ENCODE results near the gene FXN. TPM values are rescaled to one million over a fixed set of nuclear protein-coding genes. Genes with fewer than 3 reads are reported as not detected.
"Not testable (repeated sequence)": the region's sequence is repeated elsewhere in the genome, so short reads cannot be mapped to it uniquely, and the experiment has no call there.

FXN gene
- polyA plus RNA-seq, 1 of the 3 experiments (the other 2 are of a cell fraction), result 15.7 TPM

- no peak overlapping the region for H3K9ac ChIP-seq
- no peaks in the 10 kb centered on the region for H3K4me1 ChIP-seq (ENCODE audit: control insufficient read depth in 1 of 2, insufficient read depth in 2 of 2, low read depth in 1 of 2, low read length in 1 of 2)
- no peak overlapping the region for H3K27ac ChIP-seq (ENCODE audit: low read depth in 2 of 2, low read length in 1 of 2)
- ChIA-PET CTCF (interaction anchor here (0.7 to 1.0 kb wide), 2 partner anchors 24 to 85 kb away, joined by 3 read pairs; no protein-coding TSS in a partner anchor), POLR2A (no interaction called here)
- no peak for DNase-seq
- H3K27me3 ChIP-seq (ENCODE audit: insufficient read depth), result no peaks in the 10 kb centered on the region
- no peaks in the 10 kb centered on the region for H3K9me3 ChIP-seq
- TF ChIP-seq TEAD4 (IDR thresholded peaks at IDR 0.05; ENCODE audit: borderline replicate concordance, insufficient read depth), result no peak
- WGBS (ENCODE audit: low lambda C conversion rate), result 90% methylated on average over 3 of the region's 3 CpGs
- H3K4me3 ChIP-seq (ENCODE audit: low read depth in 2 of 2, low read length in 1 of 2), result no peak overlapping the region
- H2AFZ ChIP-seq (ENCODE audit: low read depth), result no peak overlapping the region
- no peaks in the 10 kb centered on the region for H3K9me2 ChIP-seq
- H3K4me2 ChIP-seq, result no peak overlapping the region
- H4K20me1 ChIP-seq (ENCODE audit: insufficient read depth), result no peaks in the 10 kb centered on the region
- H3K79me2 ChIP-seq (ENCODE audit: insufficient read depth), result no peaks in the 10 kb centered on the region
- H3K36me3 ChIP-seq (replicated peaks in 1 of 2; ENCODE audit: control insufficient read depth in 1 of 2, insufficient read depth in 2 of 2, low read length in 1 of 2), result no peaks in the 10 kb centered on the region
- H3F3A ChIP-seq (replicated peaks; ENCODE audit: insufficient read depth), result peaks cover 3% of the 10 kb centered on the region
Observed at GRCh38 chr9:69107771-69108170, 72.2 kb downstream of the FXN start.

DNA sequence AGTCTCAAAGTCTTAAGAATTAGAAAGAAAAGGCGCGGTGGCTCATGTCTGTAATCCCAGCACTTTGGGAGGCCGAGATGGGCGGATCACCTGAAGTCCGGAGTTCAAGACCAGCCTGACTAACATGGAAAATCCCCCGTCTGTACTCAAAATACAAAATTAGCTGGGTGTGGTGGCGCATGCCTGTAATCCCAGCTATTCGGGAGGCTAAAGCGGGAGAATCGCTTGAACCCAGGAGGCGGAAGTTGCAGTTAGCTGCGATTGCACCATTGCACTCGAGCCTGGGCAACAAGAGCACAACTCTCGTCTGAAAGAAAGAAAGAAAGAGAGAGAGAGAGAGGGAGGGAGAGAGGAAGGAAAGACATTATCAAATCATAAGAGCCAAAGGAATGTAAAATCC, 73.2 kb downstream of the FXN start:
- H3K4me3 ChIP-seq (ENCODE audit: low read depth in 2 of 2, low read length in 1 of 2); H3K79me2 ChIP-seq (ENCODE audit: insufficient read depth); H3K27me3 ChIP-seq (ENCODE audit: insufficient read depth); H3K4me2 ChIP-seq; H3K9me3 ChIP-seq; CTCF ChIA-PET; H3K9me2 ChIP-seq; POLR2A ChIA-PET; H3K36me3 ChIP-seq (replicated peaks in 1 of 2; ENCODE audit: control insufficient read depth in 1 of 2, insufficient read depth in 2 of 2, low read length in 1 of 2); H3K9ac ChIP-seq; H3K27ac ChIP-seq (ENCODE audit: low read depth in 2 of 2, low read length in 1 of 2); H4K20me1 ChIP-seq (ENCODE audit: insufficient read depth); DNase-seq; H3F3A ChIP-seq (replicated peaks; ENCODE audit: insufficient read depth); H3K4me1 ChIP-seq (ENCODE audit: control insufficient read depth in 1 of 2, insufficient read depth in 2 of 2, low read depth in 1 of 2, low read length in 1 of 2); H2AFZ ChIP-seq (ENCODE audit: low read depth): not testable (repeated sequence)
- WGBS (ENCODE audit: low lambda C conversion rate), result 93% methylated on average over 14 of the region's 14 CpGs

- ChIA-PET CTCF (no interaction called here), POLR2A (no interaction called here)
- no peak overlapping the region for H3K4me2 ChIP-seq
- H3K9me2 ChIP-seq, result no peaks in the 10 kb centered on the region
- H3K9me3 ChIP-seq, result no peaks in the 10 kb centered on the region
- no peaks in the 10 kb centered on the region for H3K36me3 ChIP-seq (replicated peaks in 1 of 2; ENCODE audit: control insufficient read depth in 1 of 2, insufficient read depth in 2 of 2, low read length in 1 of 2)
- whole genome bisulfite sequencing (ENCODE audit: low lambda C conversion rate), result 74% methylated on average over 4 of the region's 4 CpGs
- no peak overlapping the region for H2AFZ ChIP-seq (ENCODE audit: low read depth)
- TF ChIP-seq RCOR1 (IDR thresholded peaks at IDR 0.05; ENCODE audit: low read length) (no peak), ELF1 (IDR thresholded peaks at IDR 0.05) (no peak), NRF1 (IDR thresholded peaks at IDR 0.05; ENCODE audit: low read depth, low read length) (no peak), RFX5 (IDR thresholded peaks at IDR 0.05; ENCODE audit: low read length) (no peak), FOXJ3 (CRISPR knock-in tag; IDR thresholded peaks at IDR 0.05) (no peak), SIN3A (IDR thresholded peaks at IDR 0.05; ENCODE audit: borderline replicate concordance, low read depth, low read length) (no peak), ZBTB33 (IDR thresholded peaks at IDR 0.05; ENCODE audit: borderline replicate concordance, low read depth) (no peak), GABPA (IDR thresholded peaks at IDR 0.05; ENCODE audit: low read depth) (no peak), USF1 (IDR thresholded peaks at IDR 0.05; ENCODE audit: borderline replicate concordance, low read depth) (no peak), IRF3 (IDR thresholded peaks at IDR 0.05; ENCODE audit: low read depth, low read length) (no peak), MAX (IDR thresholded peaks at IDR 0.05; ENCODE audit: low read depth) (no peak), CTCF (IDR thresholded peaks at IDR 0.05) (no peak), EP300 (IDR thresholded peaks at IDR 0.05; ENCODE audit: borderline replicate concordance in 1 of 2, low read depth in 1 of 2, low read length in 1 of 2) (no peak), MXI1 (IDR thresholded peaks at IDR 0.05; ENCODE audit: low read depth, low read length) (no peak)
- TF ChIP-seq, protein P1, sequence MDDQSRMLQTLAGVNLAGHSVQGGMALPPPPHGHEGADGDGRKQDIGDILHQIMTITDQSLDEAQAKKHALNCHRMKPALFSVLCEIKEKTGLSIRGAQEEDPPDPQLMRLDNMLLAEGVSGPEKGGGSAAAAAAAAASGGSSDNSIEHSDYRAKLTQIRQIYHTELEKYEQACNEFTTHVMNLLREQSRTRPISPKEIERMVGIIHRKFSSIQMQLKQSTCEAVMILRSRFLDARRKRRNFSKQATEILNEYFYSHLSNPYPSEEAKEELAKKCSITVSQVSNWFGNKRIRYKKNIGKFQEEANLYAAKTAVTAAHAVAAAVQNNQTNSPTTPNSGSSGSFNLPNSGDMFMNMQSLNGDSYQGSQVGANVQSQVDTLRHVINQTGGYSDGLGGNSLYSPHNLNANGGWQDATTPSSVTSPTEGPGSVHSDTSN (IDR thresholded peaks at IDR 0.05), result no peak
- no peaks in the 10 kb centered on the region for H3K4me1 ChIP-seq (ENCODE audit: control insufficient read depth in 1 of 2, insufficient read depth in 2 of 2, low read depth in 1 of 2, low read length in 1 of 2)
- no peaks in the 10 kb centered on the region for H3K27me3 ChIP-seq (ENCODE audit: insufficient read depth)
- no peak overlapping the region for H3K27ac ChIP-seq (ENCODE audit: low read depth in 2 of 2, low read length in 1 of 2)
- DNase-seq, result no peak
- no peak overlapping the region for H3K9ac ChIP-seq
- H3F3A ChIP-seq (replicated peaks; ENCODE audit: insufficient read depth), result peaks cover 3% of the 10 kb centered on the region
- no peak overlapping the region for H3K4me3 ChIP-seq (ENCODE audit: low read depth in 2 of 2, low read length in 1 of 2)
- no peaks in the 10 kb centered on the region for H3K79me2 ChIP-seq (ENCODE audit: insufficient read depth)
- no peaks in the 10 kb centered on the region for H4K20me1 ChIP-seq (ENCODE audit: insufficient read depth)
Observed at GRCh38 chr9:69109152-69109551, 73.6 kb downstream of the FXN start.
